ENCODE results near the gene IL31RA. TPM values are rescaled to one million over a fixed set of nuclear protein-coding genes. Genes with fewer than 3 reads are reported as not detected.
"Not testable (repeated sequence)": the region's sequence is repeated elsewhere in the genome, so short reads cannot be mapped to it uniquely, and the experiment has no call there.

IL31RA gene
- not detected for total RNA-seq

DNA sequence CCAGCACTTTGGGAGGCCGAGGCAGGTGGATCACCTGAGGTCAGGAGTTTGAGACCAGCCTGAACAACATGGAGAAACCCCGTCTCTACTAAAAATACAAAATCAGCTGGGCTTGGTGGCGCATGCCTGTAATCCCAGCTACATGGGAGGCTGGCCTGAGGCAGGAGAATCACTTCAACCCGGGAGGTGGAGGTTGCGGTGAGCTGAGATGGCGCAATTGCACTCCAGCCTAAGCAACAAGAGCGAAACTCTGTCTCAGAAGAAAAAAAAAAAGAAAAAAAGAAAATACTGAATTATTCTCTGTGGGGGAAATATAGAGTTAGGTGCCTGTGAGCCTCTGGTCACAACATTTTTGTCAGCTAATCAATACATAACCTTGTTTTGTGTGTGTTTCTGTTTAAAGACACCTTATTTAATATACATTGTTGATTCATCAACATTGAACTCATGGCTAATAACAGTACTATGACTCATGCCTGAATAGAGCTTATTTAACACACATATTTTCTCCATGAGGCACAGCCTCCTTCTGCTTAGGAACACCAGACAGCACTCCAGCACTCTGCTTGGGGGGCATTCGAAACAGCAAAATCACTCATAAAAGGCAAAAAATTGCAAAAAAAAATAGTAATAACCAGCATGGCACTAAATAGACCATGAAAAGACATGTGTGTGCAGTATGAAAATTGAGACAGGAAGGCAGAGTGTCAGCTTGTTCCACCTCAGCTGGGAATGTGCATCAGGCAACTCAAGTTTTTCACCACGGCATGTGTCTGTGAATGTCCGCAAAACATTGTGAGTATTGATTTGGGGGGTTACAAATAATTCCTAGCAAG lies at the start of gene IL31RA:
Gene IL31RA (plus strand): TSS at position 519 of the 836 bp plus-strand sequence. CDS start 214 bp downstream, at position 733.
- H3K4me3 Mint-ChIP-seq, result no peak within 1 kb of the TSS
- ATAC-seq (ENCODE audit: low read depth), result no peak
- H3K4me1 Mint-ChIP-seq, result peaks cover 41% of the 10 kb centered on the region

GRCh38 chr5:55808814-55809213 lies 42.3 kb upstream of the IL31RA start:
- peaks cover 42% of the 10 kb centered on the region for H3K27me3 Mint-ChIP-seq
- H3K27ac Mint-ChIP-seq; H3K9me3 Mint-ChIP-seq; POLR2A ChIA-PET; H3K36me3 Mint-ChIP-seq; DNase-seq; H3K4me1 Mint-ChIP-seq; ATAC-seq (ENCODE audit: low read depth); H3K4me3 Mint-ChIP-seq: not testable (repeated sequence)

More for the DNA sequence above, at the start of gene IL31RA:
- no peak for DNase-seq
- H3K27me3 Mint-ChIP-seq, result peaks cover 9% of the 10 kb centered on the region
- H3K27ac Mint-ChIP-seq, result no peak within 1 kb of the TSS
- POLR2A ChIA-PET, result no interaction called here
- H3K9me3 Mint-ChIP-seq, result peaks cover 5% of the 10 kb centered on the region
- peaks cover 6% of the 10 kb centered on the region for H3K36me3 Mint-ChIP-seq

DNA sequence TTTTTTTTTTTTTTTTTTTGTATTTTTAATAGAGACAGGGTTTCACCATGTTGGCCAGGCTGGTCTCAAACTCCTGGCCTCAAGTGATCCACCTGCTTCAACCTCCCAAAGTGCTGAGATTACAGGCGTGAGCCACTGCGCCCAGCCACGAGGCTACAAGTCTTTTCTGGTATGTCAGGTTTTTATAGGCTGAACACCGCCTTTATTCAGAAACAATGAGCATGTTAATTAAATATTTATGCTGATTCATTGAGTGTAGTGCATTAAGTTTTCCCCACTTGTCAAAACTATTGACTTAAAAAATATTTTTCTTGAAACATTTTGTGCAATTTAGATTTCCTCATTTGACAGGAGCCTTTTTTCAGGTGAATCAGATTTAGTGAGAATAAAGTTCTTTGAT lies 35.2 kb upstream of the IL31RA start:
- POLR2A ChIA-PET; H3K4me3 Mint-ChIP-seq; H3K36me3 Mint-ChIP-seq; ATAC-seq (ENCODE audit: low read depth); H3K9me3 Mint-ChIP-seq; H3K27ac Mint-ChIP-seq; H3K4me1 Mint-ChIP-seq; DNase-seq: not testable (repeated sequence)
- H3K27me3 Mint-ChIP-seq, result peaks cover 68% of the 10 kb centered on the region

DNA sequence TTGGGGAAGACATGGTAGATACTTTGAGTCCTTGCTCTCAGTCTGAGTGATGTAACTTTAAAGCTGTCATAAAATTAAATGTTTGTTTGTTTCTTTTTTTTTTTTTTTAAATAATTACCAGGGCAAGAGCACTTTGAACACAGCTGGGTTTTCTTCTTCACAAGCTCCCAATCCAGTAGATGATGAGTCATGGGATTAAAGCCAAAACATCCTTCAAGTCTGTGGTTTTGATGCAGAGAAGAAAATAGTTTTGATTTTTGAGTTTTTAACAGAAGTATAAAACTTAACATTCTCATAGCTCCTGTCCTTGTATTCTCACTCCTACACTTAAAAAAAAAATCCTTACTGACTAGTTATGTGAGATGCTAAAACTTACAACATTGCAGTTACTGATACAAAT lies 34.8 kb upstream of the IL31RA start:
- POLR2A ChIA-PET, result no interaction called here
- DNase-seq (no peak), ATAC-seq (ENCODE audit: low read depth) (no peak)
- H3K4me3 Mint-ChIP-seq, result no peak overlapping the region
- H3K36me3 Mint-ChIP-seq, result no peaks in the 10 kb centered on the region
- peaks cover 72% of the 10 kb centered on the region for H3K27me3 Mint-ChIP-seq
- H3K4me1 Mint-ChIP-seq, result peaks cover 2% of the 10 kb centered on the region
- H3K9me3 Mint-ChIP-seq, result no peaks in the 10 kb centered on the region
- H3K27ac Mint-ChIP-seq, result no peak overlapping the region

DNA sequence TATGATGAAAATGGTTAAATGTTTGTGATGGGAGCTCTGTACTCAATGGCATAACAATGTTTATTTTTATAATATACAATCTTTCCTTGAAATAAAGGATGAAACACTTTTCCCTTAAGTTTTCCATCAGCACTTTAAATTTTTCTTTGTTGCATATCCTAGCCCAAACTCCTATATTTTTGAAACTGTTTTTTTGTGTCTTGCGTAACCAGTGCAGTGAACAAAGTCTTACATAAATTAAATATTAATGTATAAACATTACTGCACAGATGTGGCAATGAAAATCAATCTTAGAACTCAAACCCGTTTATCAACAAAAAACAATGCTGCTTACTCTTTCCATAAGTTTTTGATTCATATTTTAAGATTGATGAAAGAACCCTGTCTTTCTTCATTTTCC lies 34.1 kb upstream of the IL31RA start:
- DNase-seq (no peak), ATAC-seq (ENCODE audit: low read depth) (no peak)
- Mint-ChIP-seq H3K4me1 (peaks cover 5% of the 10 kb centered on the region), H3K4me3 (no peak overlapping the region), H3K27ac (no peak overlapping the region), H3K9me3 (no peaks in the 10 kb centered on the region), H3K27me3 (peaks cover 76% of the 10 kb centered on the region), H3K36me3 (no peaks in the 10 kb centered on the region)
- POLR2A ChIA-PET, result no interaction called here

DNA sequence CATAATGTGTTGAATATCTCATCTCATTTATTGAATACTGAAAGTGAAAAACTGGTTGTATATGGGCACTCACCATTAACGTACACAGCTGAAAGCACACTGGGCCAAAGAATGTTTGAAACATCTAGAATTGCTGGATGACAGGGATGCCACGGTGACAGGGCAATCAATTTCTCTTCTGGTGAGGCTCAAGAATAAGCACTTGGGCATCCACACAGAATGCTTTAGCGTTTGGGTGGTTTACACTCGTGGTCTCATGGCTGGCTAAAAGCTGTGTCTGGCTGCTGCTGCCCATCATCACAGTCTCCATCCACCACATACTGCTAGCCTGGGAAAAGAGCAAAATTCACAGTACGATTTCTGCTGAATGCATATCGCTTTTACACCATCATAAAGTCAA lies 30.7 kb upstream of the IL31RA start:
- DNase-seq (no peak), ATAC-seq (ENCODE audit: low read depth) (no peak)
- POLR2A ChIA-PET, result no interaction called here
- Mint-ChIP-seq H3K4me3 (no peak overlapping the region), H3K27me3 (peaks cover 74% of the 10 kb centered on the region), H3K27ac (no peak overlapping the region), H3K36me3 (no peaks in the 10 kb centered on the region), H3K4me1 (peaks cover 8% of the 10 kb centered on the region), H3K9me3 (no peaks in the 10 kb centered on the region)

GRCh38 chr5:55821731-55822512 lies 29.2 kb upstream of the IL31RA start:
- peaks cover 8% of the 10 kb centered on the region for H3K4me1 Mint-ChIP-seq
- H3K4me3 Mint-ChIP-seq, result peak overlapping the region; percentile 64
- H3K27ac Mint-ChIP-seq, result no peak overlapping the region
- DNase-seq (peak; percentile 49), ATAC-seq (ENCODE audit: low read depth) (peak; percentile 66)
- POLR2A ChIA-PET, result interaction anchor here (0.5 kb wide), 1 partner anchor 395 kb away, joined by 3 read pairs; no protein-coding TSS in a partner anchor
- peaks cover 67% of the 10 kb centered on the region for H3K27me3 Mint-ChIP-seq
- no peaks in the 10 kb centered on the region for H3K9me3 Mint-ChIP-seq
- H3K36me3 Mint-ChIP-seq, result peaks cover 2% of the 10 kb centered on the region

GRCh38 chr5:55823151-55823796 lies 27.9 kb upstream of the IL31RA start:
- Mint-ChIP-seq H3K36me3 (peaks cover 2% of the 10 kb centered on the region), H3K4me1 (peaks cover 8% of the 10 kb centered on the region), H3K27me3 (peaks cover 56% of the 10 kb centered on the region), H3K4me3 (no peak overlapping the region), H3K9me3 (no peaks in the 10 kb centered on the region), H3K27ac (no peak overlapping the region)
- POLR2A ChIA-PET, result no interaction called here
- DNase-seq (no peak), ATAC-seq (ENCODE audit: low read depth) (no peak)

- H3K27ac Mint-ChIP-seq, result no peak overlapping the region
- peaks cover 6% of the 10 kb centered on the region for H3K9me3 Mint-ChIP-seq
- no peak overlapping the region for H3K4me3 Mint-ChIP-seq
- POLR2A ChIA-PET, result no interaction called here
- H3K36me3 Mint-ChIP-seq, result peaks cover 2% of the 10 kb centered on the region
- ATAC-seq (ENCODE audit: low read depth) (no peak), DNase-seq (no peak)
- H3K27me3 Mint-ChIP-seq, result peaks cover 14% of the 10 kb centered on the region
- H3K4me1 Mint-ChIP-seq, result no peaks in the 10 kb centered on the region
Observed at GRCh38 chr5:55829956-55830355, 21.2 kb upstream of the IL31RA start.

GRCh38 chr5:55832446-55832845 lies 18.7 kb upstream of the IL31RA start:
- peaks cover 6% of the 10 kb centered on the region for H3K9me3 Mint-ChIP-seq
- H3K27me3 Mint-ChIP-seq, result peaks cover 7% of the 10 kb centered on the region
- no peak for ATAC-seq (ENCODE audit: low read depth)
- no peak overlapping the region for H3K4me3 Mint-ChIP-seq
- H3K36me3 Mint-ChIP-seq, result no peaks in the 10 kb centered on the region
- no peak overlapping the region for H3K27ac Mint-ChIP-seq
- POLR2A ChIA-PET, result no interaction called here
- no peaks in the 10 kb centered on the region for H3K4me1 Mint-ChIP-seq
- no peak for DNase-seq

GRCh38 chr5:55836191-55836590 lies 15.0 kb upstream of the IL31RA start:
- Mint-ChIP-seq H3K4me3 (no peak overlapping the region), H3K27ac (no peak overlapping the region), H3K4me1 (no peaks in the 10 kb centered on the region), H3K27me3 (peaks cover 11% of the 10 kb centered on the region), H3K9me3 (peaks cover 9% of the 10 kb centered on the region), H3K36me3 (no peaks in the 10 kb centered on the region)
- ATAC-seq (ENCODE audit: low read depth), result no peak
- POLR2A ChIA-PET, result interaction anchor here (0.7 kb wide), 1 partner anchor 10 kb away, joined by 3 read pairs; no protein-coding TSS in a partner anchor
- no peak for DNase-seq

DNA sequence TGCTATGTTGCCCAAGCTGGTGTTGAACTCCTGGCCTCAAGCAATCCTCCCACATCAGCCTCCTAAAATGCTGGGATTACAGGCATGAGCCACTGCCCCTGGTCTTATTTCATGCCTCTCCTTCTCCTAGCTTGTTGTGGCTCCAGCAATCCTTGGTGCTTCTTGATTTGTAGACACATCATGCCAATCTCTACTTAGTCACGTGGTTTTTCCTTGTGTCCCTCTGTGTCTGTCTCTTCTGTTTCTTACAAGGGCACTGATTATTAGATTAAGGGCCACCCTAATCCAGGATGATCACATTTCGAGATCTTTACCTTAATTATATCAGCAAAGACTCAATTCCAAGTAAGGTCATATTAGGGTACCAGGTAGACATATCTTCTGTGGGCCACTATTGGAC lies 9.2 kb upstream of the IL31RA start:
- POLR2A ChIA-PET, result no interaction called here
- H3K9me3 Mint-ChIP-seq, result peaks cover 9% of the 10 kb centered on the region
- DNase-seq, result no peak
- H3K4me1 Mint-ChIP-seq, result no peaks in the 10 kb centered on the region
- no peak overlapping the region for H3K27ac Mint-ChIP-seq
- ATAC-seq (ENCODE audit: low read depth), result no peak
- H3K36me3 Mint-ChIP-seq, result peaks cover 12% of the 10 kb centered on the region
- H3K27me3 Mint-ChIP-seq, result peaks cover 16% of the 10 kb centered on the region
- no peak overlapping the region for H3K4me3 Mint-ChIP-seq

DNA sequence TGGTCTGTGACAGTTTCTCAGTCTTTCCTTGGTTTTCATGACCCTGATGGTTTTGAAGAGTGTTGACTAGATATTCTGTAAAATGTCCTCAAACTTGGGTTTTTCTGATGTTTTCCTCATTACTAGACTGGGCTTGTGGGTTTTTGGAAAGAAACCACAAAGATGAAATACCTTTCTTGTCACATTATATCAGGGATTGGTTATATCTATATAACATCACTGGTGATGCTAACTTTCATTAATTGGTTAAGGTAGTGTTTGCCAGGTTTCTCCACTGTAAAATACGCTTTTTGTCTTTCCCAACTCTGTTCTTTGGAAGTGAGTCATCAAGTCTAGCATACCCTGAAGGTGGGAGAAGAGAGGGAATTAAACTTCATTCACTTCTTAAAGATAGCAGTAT lies 3.3 kb upstream of the IL31RA start:
- Mint-ChIP-seq H3K27ac (no peak overlapping the region), H3K4me3 (no peak overlapping the region), H3K36me3 (peaks cover 12% of the 10 kb centered on the region), H3K4me1 (peaks cover 16% of the 10 kb centered on the region), H3K27me3 (peaks cover 10% of the 10 kb centered on the region), H3K9me3 (peaks cover 9% of the 10 kb centered on the region)
- POLR2A ChIA-PET, result no interaction called here
- ATAC-seq (ENCODE audit: low read depth), result no peak
- no peak for DNase-seq
